ENCODE results near the gene GPAT3. TPM values are rescaled to one million over a fixed set of nuclear protein-coding genes. Genes with fewer than 3 reads are reported as not detected.

GPAT3 gene
- total and polyA plus RNA-seq, 2 of the 8 experiments (the other 6 are each of a cell fraction or from before 2014, with no cell fraction given): 0.23 to 2.0 TPM

DNA sequence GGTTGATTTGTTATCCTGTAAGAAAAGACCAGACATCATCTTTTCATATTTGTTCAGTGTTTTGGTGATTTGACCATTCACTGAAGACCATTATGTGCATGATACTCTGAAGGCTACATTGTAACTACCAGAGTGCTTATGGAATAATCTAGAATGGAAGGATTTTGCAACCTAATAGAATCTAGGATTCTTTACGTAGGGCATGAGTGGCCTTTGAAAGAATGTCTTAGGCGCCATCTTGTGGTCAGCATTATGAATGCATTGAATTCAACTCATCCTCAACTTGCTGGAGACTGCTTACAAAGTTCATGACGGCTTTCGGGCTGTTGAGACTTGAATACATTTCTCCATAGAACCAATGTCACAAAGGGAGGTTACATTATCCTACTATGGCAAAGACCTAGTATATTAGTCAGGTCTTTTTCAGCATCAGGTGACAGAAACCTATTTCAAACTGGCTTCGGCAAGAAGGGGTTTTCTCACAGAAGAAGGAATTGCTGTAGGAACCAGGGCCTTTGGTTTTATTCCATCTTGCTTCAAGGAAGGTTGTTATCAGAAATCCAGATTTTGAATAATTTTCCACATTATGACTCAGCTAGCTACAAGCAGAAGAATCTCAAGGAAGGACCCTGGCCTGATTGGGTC lies 104.1 kb downstream of the GPAT3 start:
- DNase-seq (ENCODE audit: low read depth in 1 of 2, low spot score in 2 of 2): peak in 1 of 2 experiments; percentile 58

More for the DNA sequence above, 104.1 kb downstream of the GPAT3 start:
- Histone ChIP-seq H3K23me2 (ENCODE audit: low read depth, low read length) (no peaks in the 10 kb centered on the region), H4K5ac (ENCODE audit: insufficient read length, low read depth, low read length) (no peak overlapping the region), H2BK20ac (ENCODE audit: low read length) (no peak overlapping the region), H3K79me1 (ENCODE audit: low read depth, low read length) (no peaks in the 10 kb centered on the region), H2BK120ac (replicated peaks; ENCODE audit: low read depth, low read length) (no peak overlapping the region), H2BK5ac (ENCODE audit: low read depth, low read length) (no peak overlapping the region), H4K91ac (replicated peaks; ENCODE audit: insufficient read length, low read length) (no peak overlapping the region), H2AK5ac (ENCODE audit: low read depth, low read length) (no peak overlapping the region), H2AFZ (ENCODE audit: low read length) (no peak overlapping the region), H3K23ac (ENCODE audit: insufficient read length) (no peak overlapping the region), H3K9me3 (ENCODE audit: insufficient read depth in 2 of 2, low read depth in 1 of 2, low read length in 1 of 2) (no peaks in the 10 kb centered on the region), H3K9ac (replicated peaks in 1 of 4; ENCODE audit: extremely low read depth in 1 of 4, low read depth in 3 of 4, low read length in 3 of 4) (no peak overlapping the region), H3K56ac (replicated peaks; ENCODE audit: insufficient read length, low read depth, low read length) (no peak overlapping the region), H3K18ac (ENCODE audit: extremely low read depth, low read length) (no peak overlapping the region), H4K20me1 (replicated peaks in 1 of 2; ENCODE audit: control insufficient read depth in 1 of 2, insufficient read depth in 2 of 2, low read length in 2 of 2) (no peaks in the 10 kb centered on the region), H3K4me2 (ENCODE audit: insufficient read depth in 1 of 2, low read depth in 2 of 2, low read length in 2 of 2) (no peak overlapping the region), H3K27ac (ENCODE audit: low read depth, low read length) (no peak overlapping the region), H3K27me3 (replicated peaks in 1 of 4; ENCODE audit: control insufficient read depth in 3 of 4, extremely low read depth in 1 of 4, insufficient read depth in 3 of 4, low read length in 3 of 4) (no peaks in the 10 kb centered on the region), H3K4ac (replicated peaks; ENCODE audit: insufficient read length, low read depth, low read length) (no peak overlapping the region), H3K4me1 (replicated peaks in 1 of 4; ENCODE audit: control insufficient read depth in 3 of 4, insufficient read depth in 4 of 4, low read length in 3 of 4) (no peaks in the 10 kb centered on the region), H4K8ac (ENCODE audit: extremely low read depth, insufficient read depth, low read length) (no peak overlapping the region), H3K14ac (ENCODE audit: insufficient read length) (no peak overlapping the region), H2BK12ac (ENCODE audit: low read depth, low read length) (no peak overlapping the region), H3K4me3 (ENCODE audit: extremely low read depth in 1 of 4, insufficient read depth in 2 of 4, low read depth in 3 of 4, low read length in 4 of 4) (no peak overlapping the region), H2BK15ac (ENCODE audit: low read length) (no peak overlapping the region), H3K79me2 (ENCODE audit: control insufficient read depth in 1 of 2, insufficient read depth in 2 of 2, low read length in 2 of 2) (no peaks in the 10 kb centered on the region), H3K36me3 (ENCODE audit: control insufficient read depth in 2 of 4, insufficient read depth in 4 of 4, low read length in 3 of 4) (no peaks in the 10 kb centered on the region)
- peak; percentile 97 for FAIRE-seq
- WGBS, 2 experiments (ENCODE audit: extremely low coverage in 1 of 2, insufficient coverage in 1 of 2, insufficient read length in 1 of 2, insufficient replicate concordance in 2 of 2, low coverage in 1 of 2, low lambda C conversion rate in 2 of 2, missing lambda C conversion rate in 1 of 2): 53% methylated on average over 5 of the region's 5 CpGs; no CpG with 5 or more reads in 1 of the 2 experiments
- TF ChIP-seq, protein P1, sequence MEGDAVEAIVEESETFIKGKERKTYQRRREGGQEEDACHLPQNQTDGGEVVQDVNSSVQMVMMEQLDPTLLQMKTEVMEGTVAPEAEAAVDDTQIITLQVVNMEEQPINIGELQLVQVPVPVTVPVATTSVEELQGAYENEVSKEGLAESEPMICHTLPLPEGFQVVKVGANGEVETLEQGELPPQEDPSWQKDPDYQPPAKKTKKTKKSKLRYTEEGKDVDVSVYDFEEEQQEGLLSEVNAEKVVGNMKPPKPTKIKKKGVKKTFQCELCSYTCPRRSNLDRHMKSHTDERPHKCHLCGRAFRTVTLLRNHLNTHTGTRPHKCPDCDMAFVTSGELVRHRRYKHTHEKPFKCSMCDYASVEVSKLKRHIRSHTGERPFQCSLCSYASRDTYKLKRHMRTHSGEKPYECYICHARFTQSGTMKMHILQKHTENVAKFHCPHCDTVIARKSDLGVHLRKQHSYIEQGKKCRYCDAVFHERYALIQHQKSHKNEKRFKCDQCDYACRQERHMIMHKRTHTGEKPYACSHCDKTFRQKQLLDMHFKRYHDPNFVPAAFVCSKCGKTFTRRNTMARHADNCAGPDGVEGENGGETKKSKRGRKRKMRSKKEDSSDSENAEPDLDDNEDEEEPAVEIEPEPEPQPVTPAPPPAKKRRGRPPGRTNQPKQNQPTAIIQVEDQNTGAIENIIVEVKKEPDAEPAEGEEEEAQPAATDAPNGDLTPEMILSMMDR (IDR thresholded peaks at IDR 0.05; ENCODE audit: control extremely low read depth in 1 of 3, insufficient read depth in 1 of 3, low read depth in 1 of 3, low read length in 3 of 3): peak in 2 of 3 experiments; percentile 69 to 76; a peak in 3 of 4 replicates
- peak; percentile 24; the same call in 1 of the 2 replicates for TF ChIP-seq CEBPB (IDR thresholded peaks at IDR 0.05; ENCODE audit: low read depth, low read length)
- TF ChIP-seq RAD21 (IDR thresholded peaks at IDR 0.05 in 1 of 2, conservative IDR thresholded peaks at IDR 0.05 in 1 of 2; ENCODE audit: low read depth in 2 of 2, low read length in 2 of 2): peak; percentile 90 to 92
- no peak for TF ChIP-seq KDM4A (IDR thresholded peaks at IDR 0.05; ENCODE audit: low read depth, low read length, severe bottlenecking)
- TF ChIP-seq TEAD4 (IDR thresholded peaks at IDR 0.05; ENCODE audit: low read depth, low read length): peak; percentile 28; the same call in 1 of the 2 replicates
- ChIA-PET POLR2A (ENCODE audit: partially characterized antibody) (no interaction called here), CTCF (ENCODE audit: partially characterized antibody) (interaction anchor here (0.6 to 9.2 kb wide), 12 partner anchors 8 to 881 kb away, joined by 3 to 70 read pairs (median 4); no protein-coding TSS in a partner anchor)

All from H1 (cell line).